HG03139 (cell line): ENCODE measurements around the gene RORC.
"Not testable (repeated sequence)": the region's sequence is repeated elsewhere in the genome, so short reads cannot be mapped to it uniquely, and the experiment has no call there.

Experiments used
- ATAC-seq: cut with Tn5 transposase; IDR thresholded peaks from one replicate; pipeline ENCODE4 v1.9.1; 2021; ENCODE audit not compliant: unreplicated experiment

Gene RORC

DNA sequence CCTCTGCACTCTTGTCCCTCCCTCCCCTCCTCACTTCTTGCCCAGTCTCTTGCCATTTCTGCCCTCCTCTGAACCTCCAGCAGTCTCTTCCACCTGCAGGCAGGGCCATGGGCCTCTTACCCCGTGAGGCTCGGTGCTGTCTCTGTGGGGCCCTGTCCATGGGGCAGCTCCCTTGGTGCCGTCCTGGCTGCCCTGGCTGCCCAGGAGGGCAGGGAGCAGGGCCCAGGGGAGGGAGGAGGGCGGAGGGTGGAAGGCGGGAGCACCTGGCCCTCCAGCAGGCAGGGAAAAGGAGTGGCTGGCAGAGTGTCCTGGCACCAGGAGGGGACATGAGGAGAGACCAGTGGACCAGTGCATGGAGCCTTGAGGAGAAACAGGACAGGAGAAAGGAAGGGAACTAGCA, at the start of gene RORC:
Gene RORC, minus strand, starts transcription at position 198 of the 400 bp plus-strand sequence. Its CDS starts 38 bp downstream, at position 160.
- no peak for ATAC-seq

DNA sequence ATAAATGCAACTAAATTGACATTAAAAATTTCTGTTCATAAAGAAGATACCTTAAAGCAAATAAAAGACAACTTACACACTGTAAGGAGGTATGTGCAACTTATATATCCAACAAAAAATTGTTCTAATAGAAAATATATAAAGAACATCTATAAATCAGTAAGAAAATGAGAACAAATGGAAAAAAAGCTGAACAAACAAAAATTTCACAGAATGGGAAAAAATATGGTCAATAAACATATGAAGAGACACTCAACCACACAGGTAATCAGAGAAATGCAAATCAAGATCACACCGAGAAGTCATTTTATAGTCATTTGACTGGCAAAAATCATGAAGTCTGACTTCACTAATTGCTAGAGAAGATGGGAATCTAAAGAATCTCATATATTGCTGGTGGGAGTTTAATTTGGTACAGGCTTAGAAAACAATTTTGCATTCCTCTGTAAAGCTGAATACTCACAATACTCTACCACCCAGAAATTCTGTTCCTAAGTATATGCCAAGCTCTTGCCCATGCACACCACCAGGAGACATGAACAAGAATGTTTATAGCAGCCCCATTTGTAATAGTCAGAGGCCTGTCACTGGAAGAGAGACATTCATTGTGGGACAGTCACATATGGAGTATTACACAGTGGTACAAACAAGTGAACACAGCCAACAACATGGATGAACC, 44.0 kb upstream of the RORC start:
- ATAC-seq: no peak

DNA sequence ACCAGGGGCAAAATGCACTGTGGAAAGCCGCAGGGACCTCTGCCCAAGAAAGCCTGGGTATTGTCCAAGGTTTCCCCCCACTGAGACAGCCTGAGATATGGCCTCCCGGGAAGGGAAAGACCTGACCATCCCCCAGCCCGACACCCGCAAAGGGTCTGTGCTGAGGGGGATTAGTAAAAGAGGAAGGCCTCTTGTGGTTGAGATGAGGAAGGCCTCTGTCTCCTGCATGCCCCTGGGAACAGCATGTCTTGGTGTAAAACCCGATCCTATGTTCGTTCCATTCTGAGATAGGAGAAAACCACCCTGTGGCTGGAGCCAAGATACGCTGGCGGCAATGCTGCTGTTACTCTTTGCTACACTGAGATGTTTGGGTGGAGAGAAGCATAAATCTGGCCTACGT, 41.2 kb upstream of the RORC start:
- ATAC-seq: not testable (repeated sequence)

DNA sequence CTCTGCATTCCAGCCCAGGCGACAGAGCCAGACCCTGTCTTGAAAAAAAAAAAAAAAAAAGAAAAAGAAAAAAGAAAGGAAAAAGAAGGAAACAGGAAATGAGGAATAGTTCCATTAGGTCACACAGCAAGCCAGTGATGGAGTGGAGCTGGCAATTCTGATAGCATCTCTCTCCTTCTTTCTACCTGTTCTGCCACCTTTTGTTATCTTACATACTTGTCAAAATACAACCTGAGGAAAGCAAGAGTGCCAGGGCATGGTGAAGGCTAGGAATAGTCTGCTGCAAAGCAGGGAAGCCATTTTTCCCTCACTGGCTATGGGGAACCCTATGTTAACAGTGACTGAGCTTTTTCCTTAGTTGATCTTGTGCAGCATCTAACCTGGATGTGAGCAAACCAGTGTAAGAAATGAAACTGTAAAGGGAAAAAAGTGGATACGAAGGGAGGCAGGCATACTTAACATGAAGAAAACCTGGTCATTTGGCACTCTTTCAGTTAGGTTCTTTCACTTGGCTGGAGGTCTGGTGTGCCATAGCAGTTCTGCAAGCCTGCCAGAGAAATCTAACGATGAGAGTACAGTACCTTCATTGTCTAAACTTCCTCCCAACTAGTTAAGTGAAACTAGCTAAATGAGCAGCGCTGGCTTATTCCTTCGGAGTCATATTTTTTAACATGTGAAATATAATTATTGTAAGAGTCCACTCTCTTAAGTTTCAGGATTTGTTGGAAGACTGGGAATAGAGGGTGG, 39.9 kb upstream of the RORC start:
- no peak for ATAC-seq

DNA sequence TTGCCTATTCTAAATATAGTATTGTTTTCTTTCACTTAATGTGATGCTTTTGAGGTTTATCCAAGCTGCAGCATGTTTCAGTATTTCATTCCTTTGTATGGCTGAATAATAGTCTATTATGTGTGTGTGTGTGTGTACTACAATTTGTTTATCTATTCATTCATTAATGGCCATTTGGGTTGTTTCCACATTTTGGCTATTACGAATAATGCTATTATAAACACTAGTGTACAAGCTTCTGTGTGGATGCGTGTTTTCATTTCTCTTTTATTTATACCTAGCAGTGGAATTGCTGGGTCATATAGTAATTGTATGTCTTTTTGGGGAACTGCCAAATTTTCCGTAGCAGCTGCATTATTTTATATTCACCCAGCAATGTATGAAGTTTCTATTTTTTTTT, 36.9 kb upstream of the RORC start:
- ATAC-seq: no peak

DNA sequence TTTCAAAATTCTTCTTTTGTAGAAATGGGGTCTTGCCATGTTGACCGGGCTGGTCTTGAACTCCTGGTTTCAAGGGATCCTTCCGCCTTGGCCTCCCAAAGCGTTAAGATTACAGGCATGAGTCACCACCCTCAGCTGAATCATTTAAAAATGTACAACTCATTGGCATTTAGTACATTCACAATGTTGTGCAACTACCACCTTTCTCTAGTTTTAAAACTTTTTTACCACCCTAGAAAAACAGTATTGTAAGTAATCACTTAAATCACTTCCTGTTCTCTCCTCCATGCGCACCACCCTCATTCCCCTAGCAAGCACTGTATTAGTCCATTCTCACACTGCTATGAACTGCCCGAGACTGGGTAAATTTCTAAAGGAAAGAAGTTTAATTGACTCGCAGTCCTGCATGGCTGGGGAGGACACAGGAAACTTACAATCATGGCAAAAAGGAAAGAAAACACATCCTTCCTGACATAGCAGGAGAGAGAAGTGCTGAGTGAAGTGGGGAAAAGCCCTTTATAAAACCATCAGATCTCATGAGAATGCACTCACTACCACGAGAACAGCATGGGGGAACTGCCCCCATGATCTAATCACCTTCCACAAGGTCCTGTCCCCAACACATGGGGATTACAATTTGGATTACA, 36.3 kb upstream of the RORC start:
- no peak for ATAC-seq

DNA sequence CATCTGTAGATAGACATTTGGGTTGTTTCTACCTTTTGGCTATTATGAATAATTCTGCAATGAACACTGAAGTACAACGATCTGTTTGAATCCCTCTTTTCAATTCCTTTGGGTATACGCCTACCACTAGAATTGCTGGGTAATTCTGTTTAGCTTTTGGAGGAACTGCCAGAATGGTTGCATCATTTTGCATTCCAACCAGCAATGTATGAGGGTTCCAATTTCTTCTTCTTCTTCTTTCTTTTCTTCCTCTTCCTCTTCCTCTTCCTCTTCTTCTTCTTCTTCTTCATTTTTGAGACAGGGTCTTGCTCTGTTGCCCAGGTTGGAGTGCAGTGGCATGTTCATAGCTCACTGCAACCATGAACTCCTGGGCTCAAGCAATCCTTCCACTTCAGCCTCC, 35.7 kb upstream of the RORC start:
- no peak for ATAC-seq

DNA sequence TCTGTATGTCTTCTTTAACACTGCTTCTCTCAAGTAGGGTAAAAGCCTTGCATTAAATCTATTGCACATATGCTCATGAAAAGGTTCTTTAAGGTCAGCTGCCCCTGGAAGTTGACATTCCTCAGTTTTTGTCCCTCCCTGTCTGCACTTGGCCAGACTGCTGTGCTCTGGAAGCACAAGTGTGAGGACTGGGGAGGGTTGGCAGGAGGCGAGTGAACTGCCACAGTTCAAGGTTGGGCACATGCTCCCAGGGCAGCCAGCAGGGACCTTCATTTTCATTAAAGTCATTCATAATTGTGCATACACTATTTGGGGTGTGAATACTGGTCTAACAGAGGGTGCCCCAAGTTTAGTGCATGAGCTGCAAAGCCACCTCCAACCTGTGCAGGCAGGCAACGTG, 32.8 kb upstream of the RORC start:
- ATAC-seq: no peak

DNA sequence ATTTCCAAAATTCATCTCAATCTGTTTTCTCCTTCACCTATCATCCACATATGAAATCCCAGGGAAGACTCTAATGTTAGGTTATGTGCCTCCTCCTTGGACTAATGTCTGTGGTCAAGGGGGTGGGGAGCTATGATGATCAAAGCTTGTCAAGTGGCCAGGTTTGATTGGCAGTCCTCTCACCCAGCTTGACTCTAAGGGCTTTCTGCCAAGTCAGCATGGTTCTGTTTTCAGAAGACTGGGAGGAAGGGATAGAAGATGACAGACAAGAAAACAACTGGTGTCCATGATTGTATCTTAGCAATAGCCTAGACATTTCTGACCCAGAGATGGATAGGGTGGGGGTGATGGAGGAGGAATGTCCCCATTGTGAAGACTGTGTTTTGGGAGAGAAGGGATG, 31.0 kb upstream of the RORC start:
- ATAC-seq: no peak

DNA sequence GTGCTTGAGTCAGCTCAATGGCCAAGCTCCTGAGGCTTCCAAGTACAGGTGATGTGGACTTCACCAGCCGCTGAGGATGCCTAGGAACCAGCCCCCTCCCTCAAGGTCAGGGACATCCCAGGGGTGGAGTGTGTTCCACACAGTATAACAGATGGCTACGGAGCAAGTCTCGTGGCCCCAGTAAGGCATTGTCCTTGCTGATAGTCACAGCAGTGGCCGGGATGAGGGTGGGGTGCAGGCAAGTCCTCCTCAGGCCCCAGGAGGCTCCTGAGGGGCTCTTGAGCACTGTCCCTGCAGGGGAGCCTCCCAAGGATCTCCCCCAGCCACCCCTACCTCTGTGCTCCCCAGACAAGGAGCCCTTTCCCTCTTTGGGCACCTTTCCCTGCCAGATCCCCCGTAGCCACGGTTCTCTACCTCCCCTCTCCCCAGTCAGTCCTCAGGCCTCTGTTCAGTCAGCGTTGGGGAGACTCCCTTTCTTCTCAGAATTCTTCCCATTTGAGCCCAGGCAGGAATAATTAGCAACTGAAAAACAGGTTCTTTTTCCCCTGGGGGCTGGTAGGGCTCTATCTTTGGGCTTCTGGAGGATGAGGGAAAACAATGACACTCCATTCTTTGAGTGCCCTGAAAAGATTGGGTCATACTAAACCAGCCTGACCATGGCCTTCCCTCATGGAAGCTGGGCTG, 29.0 kb upstream of the RORC start:
- no peak for ATAC-seq

DNA sequence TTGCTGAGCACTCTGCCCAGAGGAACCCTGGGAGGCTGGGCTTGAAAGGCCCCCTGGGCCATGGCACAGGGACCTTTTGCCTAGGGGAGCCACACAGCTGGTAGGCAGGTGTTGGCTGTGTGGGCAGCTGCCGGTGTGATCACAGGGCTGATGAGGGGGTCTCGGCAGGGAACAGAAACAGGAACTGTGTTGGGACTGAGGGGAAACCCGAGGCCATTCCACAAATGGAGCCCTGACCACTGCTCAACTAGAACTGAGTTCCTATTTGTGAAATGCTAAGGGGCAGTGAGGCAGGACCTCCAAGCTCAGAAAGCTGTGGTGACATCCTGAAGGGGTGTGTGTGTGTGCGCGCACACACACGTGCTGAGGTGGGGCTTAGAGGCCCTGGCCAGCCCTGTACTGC, 28.3 kb upstream of the RORC start:
- no peak for ATAC-seq

DNA sequence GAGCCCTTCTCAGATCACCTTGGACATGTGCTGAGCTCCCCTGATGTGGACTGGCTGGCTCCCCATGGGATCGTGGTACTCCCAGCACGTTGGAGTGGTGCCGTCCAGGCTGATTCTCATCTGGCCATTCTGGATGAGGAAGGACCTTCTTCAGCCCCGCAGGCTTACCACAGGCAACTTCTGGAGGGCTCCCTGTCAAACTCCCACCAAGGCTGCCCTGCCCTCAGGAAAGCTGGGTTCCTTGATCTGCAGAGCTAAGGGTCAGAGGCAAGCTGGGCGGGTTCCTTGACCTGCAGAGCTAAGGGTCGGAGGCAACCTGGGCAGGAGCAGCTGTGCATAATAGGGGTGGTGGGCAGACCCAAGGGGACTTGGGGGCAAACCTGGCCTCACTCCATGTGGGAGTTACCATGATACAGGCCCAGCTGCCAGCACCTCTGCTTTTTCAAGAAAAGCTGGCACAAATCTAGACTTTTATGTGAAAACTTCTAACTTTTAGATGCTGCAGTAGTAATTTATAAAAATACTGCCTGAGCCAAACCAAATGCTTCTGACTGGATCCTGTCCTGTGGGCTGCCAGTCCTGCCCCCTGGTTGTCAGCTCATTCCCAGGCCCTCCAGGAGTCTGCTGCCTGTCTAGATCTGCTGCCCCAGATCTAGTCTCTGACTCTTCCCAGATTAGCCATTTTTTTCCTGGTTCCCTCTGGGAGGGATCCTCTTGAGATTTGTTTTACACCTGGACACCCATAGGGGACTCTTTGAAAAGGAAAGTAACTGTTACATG, 27.5 kb upstream of the RORC start:
- no peak for ATAC-seq

DNA sequence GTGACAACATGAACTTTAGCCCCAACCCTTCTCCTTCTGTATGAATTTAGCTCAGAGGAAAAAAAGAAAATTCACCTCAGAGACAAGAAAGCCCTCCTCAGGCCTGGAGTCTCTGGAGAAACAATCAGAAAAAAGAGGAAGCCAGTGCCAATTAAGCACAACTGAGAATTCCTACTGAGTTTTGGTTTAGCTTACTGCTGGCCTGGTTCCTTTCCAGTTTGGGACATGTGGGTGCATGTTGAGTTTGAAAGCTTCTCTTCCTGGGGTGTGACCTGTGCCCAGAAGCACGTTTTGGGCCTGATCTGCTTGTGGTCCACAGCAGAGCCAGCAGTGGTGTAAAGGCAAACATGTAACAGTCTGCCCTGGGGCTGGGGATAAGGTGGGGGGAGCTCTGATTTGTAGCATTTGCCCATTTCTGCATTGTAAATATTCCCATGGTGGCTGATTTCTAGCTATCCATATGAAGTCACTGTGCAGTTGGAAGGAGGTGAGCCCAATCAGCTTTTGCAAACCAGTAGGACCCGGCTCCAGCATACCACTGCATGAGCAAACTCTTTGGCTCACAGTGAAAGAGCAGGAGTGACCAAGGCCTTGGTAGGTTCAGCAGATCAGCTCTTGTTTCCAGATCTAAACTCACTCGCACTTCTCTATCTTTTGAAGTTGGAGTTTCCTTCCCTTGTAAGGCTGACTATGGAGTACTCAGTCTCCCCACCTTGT, 26.6 kb upstream of the RORC start:
- ATAC-seq: no peak

DNA sequence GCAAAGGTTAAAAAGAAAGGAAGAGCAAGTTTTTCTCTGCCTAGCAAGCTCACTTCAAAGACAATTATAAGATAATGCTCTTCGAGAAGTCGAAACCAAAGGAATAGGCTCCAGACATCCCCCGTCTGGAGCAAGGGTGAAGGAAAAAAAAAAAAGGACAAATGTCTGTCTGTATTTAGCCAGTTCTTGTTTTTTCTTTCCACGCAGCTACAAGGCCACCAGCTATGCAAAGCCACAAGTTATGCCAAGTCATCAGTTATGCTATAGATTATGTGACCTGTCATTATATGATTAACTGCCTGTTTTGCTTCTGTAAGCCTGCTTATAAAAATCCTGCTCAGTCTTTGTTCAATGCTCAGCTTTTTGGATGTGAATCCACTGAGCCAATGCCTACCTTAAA, 24.3 kb upstream of the RORC start:
- no peak for ATAC-seq

DNA sequence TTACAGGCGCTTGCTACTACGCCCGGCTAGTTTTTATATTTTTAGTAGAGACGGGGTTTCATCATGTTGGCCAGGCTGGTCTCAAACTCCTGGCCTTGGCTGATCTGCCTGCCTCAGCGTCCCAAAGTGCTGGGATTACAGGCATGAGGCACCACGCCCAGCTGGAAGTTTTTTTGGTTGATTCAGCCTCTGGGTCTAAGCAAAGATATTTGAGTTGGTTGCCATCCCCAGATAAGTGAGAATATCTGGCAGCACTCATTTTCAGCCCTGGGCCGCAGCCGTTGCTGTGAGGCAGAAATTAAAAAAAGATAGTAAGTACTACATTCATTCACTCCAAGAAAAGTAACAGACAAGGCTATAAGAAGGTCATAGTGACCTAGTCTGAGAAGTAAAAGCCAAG, 23.9 kb upstream of the RORC start:
- not testable (repeated sequence) for ATAC-seq

DNA sequence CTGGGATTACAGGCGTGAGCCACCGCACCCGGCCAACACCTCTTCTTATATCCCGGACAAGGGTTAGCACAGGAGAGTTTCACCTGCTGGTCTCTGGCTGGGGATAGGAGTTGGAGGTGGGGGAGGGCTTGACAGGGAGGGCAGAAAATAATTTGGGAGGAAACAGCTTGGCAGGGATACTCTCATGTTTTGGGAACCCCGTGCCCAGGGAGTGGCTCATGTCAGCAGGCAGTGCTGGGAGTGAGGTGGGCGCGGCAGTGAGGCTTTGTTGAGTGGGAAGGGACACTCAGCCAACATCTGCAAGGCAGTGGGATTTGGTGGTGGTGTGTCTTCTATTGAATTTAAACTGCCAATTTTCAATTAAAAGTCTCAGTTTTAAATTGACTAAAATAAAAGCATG, 23.1 kb upstream of the RORC start:
- no peak for ATAC-seq

DNA sequence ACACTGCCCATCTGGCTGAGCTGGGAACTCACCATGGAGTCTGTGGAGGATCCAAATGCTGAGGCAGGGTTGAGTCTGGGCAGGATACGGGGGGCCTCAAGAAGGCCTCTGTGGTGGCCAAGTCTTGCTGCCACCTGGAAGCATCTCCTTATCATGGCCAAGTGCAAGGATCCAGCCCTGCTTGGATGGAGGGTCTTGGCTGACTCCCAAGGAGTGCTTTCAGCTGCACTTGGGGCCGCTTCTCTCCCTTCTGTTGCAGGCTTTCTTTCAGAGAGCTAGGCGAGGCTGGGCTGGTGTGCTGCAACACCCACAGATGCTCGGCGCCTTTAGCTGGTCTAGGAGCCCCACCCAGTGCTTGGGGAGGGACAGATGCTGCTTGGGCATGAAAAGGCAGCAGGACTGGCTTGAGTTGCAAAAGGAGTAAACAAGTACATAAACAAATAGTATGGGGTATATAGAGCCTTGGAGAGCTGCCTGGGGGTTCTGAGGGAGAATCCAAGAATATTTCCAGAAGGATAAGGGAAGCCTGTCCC, 21.9 kb upstream of the RORC start, which contains the start of gene THEM5:
Gene THEM5, minus strand, starts transcription at position 302 of the 533 bp plus-strand sequence. Its CDS starts 147 bp downstream, at position 155.
- ATAC-seq: no peak

DNA sequence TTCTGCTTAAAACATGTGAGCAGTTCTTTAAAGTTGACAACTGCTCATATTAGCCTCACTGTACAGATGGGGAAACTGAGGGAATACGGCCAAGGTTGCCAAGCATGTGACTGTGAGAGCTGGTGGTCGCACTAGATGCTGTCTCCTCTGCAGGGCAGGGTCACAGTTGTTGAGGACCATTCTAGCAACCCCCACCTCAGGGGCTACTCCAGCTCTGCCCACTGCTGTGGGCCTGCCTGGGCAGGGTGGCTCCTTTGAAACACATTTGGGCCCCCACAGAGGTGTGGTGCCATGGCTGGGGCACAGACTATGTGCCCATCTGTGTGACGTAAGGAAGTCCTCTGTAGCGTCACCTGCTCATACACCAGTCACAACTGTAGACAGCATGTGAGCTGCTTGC, 21.1 kb upstream of the RORC start:
- no peak for ATAC-seq

DNA sequence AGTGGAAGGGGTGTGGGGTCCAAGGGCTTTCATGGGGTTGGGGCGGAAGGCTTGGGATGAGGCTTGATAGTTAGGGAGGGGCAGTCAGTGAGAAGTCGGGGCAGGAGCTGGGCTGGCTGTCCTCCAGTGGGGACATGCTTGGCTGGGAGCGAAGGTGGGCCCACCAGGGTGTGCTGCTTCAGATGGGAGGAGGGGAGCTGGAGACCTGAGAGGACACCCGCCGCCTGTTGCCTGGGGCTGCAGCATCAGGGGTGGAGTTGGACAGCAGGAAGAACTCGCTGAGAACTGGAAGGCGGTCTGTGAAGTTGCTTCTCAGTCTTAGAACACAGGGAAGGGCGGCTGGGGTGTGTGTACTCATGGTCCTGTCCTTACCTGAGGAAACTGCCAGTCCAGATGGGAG, 20.3 kb upstream of the RORC start:
- ATAC-seq: no peak

DNA sequence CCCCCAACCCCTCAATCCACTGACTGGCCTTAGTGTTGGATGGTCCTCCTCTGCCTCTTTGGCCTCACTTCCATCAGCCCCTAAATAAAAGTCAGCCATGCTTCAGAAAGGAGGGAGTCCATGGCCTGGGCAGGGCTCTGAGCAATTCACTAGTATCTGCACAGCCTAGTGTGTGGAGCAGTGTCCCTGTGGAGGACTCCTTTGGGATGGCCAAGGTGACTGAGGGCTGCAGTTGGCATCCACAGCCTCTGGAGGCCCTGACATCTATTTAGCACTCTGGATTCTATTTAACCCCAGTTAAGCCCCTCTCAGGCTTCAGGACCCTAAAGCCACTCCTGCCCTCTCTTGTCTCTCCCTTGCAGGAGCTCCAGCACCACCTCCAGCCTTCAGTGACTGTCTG, 18.3 kb upstream of the RORC start:
- ATAC-seq: no peak
